Right lobe of liver (tissue), 6 donors: ENCODE data around the gene SV2B. TPM values are rescaled to one million over a fixed set of nuclear protein-coding genes. Genes with fewer than 3 reads are reported as not detected.

ENCODE experiments used
- ATAC-seq, 4 donors: fragments of 200-7000 bp; cut with Tn5 transposase; one replicate each; pipeline ENCODE4 v1.9.1; 2020; ENCODE audit warnings: mild to moderate bottlenecking in 4 of 4, moderate library complexity in 4 of 4
- DNase-seq, 3 donors: peaks; one replicate each; pipeline ENCODE4 v3.0.0-alpha.2; 2020
- H3K27ac ChIP-seq, 3 donors: fragments of 200-600 bp; one replicate each; pipeline ENCODE4 v1.8.0; 2022
- H3K27me3 ChIP-seq, 2 donors: fragments of 200-600 bp; one replicate each; pipeline ENCODE4 v1.8.0; 2022
- H3K36me3 ChIP-seq, 4 donors: fragments of 200-600 bp; sonication (generic) in 1 of 4; one replicate each; pipeline versions ENCODE4 v1.5.1 to v1.8.0; 2017 to 2022; ENCODE audit warnings: control low read depth in 1 of 4
- H3K4me1 ChIP-seq, 4 donors: fragments of 200-600 bp; sonication (generic) in 1 of 4; one replicate each; pipeline versions ENCODE4 v1.5.1 to v1.8.0; 2017 to 2022; ENCODE audit warnings: control low read depth in 1 of 4
- H3K4me3 ChIP-seq, 3 donors: fragments of 200-600 bp; one replicate each; pipeline ENCODE4 v1.8.0; 2022
- H3K9me3 ChIP-seq, 4 donors: fragments of 200-600 bp; sonication (generic) in 1 of 4; one replicate each; pipeline versions ENCODE4 v1.5.1 to v1.8.0; 2017 to 2022; ENCODE audit warnings: control low read depth in 1 of 4
- POLR2A ChIP-seq: fragments of 450-650 bp; IDR thresholded peaks from one replicate; pipeline ENCODE4 v1.6.1; 2017; ENCODE audit warnings: antibody characterized with exemption, mild to moderate bottlenecking
- WGBS: methylation state at CpG from one replicate; pipeline ENCODE4 v1.1.6; 2018; ENCODE audit warnings: low coverage, low lambda C conversion rate; ENCODE audit not compliant: insufficient coverage; ENCODE audit errors: missing lambda C conversion rate; 5-methylcytosine and 5-hydroxymethylcytosine counted together
- intact Hi-C, 2 donors: fragments of 100-400 bp; cut with DNase I; formaldehyde crosslinking; loops; one replicate each; pipeline versions ENCODE4 v1.11.2 to v1.14.1; 2022
- total RNA-seq, 6 experiments: library from RNA; depleted of rRNA in 2 of 6; stranded (reverse); fragments of >200 nt in 2 of 6; fragmentation: NEBNext Ultra II Directional in 3 of 6; extraction: Animal tissue kit (Norgen Biotek cat#: 25700) in 3 of 6; gene quantifications; one replicate each; pipeline versions ENCODE4 v1.1.0 to v1.2.4, GENCODE V29; 2016 to 2023
- TF ChIP-seq, protein P1 (sequence below), 4 donors: fragments of 200-600 bp in 3 of 4; fragments of 450-650 bp in 1 of 4; IDR thresholded peaks; one replicate each; pipeline versions ENCODE4 v1.5.1 to v1.8.0; 2016 to 2022; ENCODE audit warnings: antibody characterized with exemption in 4 of 4, mild to moderate bottlenecking in 2 of 4
- donor health status: DM: no; HTN: yes; CAD: no.
- donor health status: DM: no; HTN: no; CAD: no.
- donor health status: DM: no; HTN: no; CAD: no.
- donor health status: DM: no; HTN: yes; CAD: no.
- donor health status: DM: no; HTN: yes; CAD: no.

SV2B gene
- total RNA-seq, 6 experiments from 2014 or later: 0.06 to 0.81 (median 0.18) TPM; not detected in 1

- intact Hi-C loops: no loop called here
- no peak overlapping the region for H3K27ac ChIP-seq
- H3K27me3 ChIP-seq: no peaks in the 10 kb centered on the region
- TF ChIP-seq, protein P1, sequence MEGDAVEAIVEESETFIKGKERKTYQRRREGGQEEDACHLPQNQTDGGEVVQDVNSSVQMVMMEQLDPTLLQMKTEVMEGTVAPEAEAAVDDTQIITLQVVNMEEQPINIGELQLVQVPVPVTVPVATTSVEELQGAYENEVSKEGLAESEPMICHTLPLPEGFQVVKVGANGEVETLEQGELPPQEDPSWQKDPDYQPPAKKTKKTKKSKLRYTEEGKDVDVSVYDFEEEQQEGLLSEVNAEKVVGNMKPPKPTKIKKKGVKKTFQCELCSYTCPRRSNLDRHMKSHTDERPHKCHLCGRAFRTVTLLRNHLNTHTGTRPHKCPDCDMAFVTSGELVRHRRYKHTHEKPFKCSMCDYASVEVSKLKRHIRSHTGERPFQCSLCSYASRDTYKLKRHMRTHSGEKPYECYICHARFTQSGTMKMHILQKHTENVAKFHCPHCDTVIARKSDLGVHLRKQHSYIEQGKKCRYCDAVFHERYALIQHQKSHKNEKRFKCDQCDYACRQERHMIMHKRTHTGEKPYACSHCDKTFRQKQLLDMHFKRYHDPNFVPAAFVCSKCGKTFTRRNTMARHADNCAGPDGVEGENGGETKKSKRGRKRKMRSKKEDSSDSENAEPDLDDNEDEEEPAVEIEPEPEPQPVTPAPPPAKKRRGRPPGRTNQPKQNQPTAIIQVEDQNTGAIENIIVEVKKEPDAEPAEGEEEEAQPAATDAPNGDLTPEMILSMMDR (IDR thresholded peaks at IDR 0.05): no peak
- no peak for TF ChIP-seq POLR2A
- DNase-seq (no peak), ATAC-seq (no peak)
- 91% methylated on average over 4 of the region's 4 CpGs for WGBS
- H3K4me3 ChIP-seq: no peak overlapping the region
- no peaks in the 10 kb centered on the region for H3K4me1 ChIP-seq
- H3K9me3 ChIP-seq: no peaks in the 10 kb centered on the region
- no peaks in the 10 kb centered on the region for H3K36me3 ChIP-seq
Observed at GRCh38 chr15:91244919-91245318, 144.9 kb downstream of the SV2B start.

DNA sequence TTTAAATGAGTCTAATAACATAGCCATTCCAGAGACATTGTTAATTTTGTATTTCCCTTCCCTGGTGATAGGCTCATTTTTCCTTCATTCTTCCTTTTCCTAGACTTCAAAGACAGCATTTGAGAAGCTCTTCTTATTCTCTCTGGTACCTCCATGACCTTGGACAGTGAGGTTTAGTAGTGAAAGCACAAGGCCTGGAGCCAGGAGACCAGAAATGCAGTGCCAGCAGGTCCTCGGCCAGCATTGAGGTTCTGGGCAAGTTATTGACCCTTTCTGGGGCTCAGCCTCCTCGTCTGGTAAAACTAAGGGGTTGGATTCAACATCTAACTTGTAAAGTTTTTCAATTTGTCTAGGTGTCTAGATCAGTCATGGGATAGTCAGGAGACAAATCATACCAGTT lies 146.9 kb downstream of the SV2B start:
- 8% methylated on average over 2 of the region's 2 CpGs for WGBS
- no peaks in the 10 kb centered on the region for H3K9me3 ChIP-seq
- H3K4me3 ChIP-seq: no peak overlapping the region
- no peak overlapping the region for H3K27ac ChIP-seq
- no peaks in the 10 kb centered on the region for H3K4me1 ChIP-seq
- H3K27me3 ChIP-seq: no peaks in the 10 kb centered on the region
- DNase-seq: no peak
- no peaks in the 10 kb centered on the region for H3K36me3 ChIP-seq
- peak in 1 of 4 donors; percentile 58 for ATAC-seq
- intact Hi-C loops: no loop called here
- no peak for TF ChIP-seq POLR2A
- TF ChIP-seq, protein P1 (IDR thresholded peaks at IDR 0.05): no peak

DNA sequence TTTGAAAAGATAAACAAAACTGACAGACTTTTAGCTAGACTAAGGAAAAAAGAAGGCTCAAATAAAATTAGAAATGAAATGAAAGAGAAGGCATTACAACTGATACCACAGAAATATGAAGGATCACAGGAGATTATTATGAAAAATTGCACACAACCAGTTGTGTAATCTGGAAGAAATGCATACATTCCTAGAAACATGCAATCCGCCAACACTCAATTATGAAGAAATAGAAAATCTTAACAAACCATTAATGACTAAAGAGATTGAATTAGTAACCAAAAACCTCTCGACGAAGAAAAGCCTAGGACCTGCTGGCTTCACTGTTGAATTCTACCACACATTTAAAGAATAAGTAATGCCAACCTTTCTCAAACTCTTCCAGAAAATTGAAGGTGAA lies 149.5 kb downstream of the SV2B start:
- Histone ChIP-seq H3K4me1 (no peaks in the 10 kb centered on the region), H3K36me3 (no peaks in the 10 kb centered on the region), H3K9me3 (no peaks in the 10 kb centered on the region), H3K27me3 (no peaks in the 10 kb centered on the region), H3K27ac (no peak overlapping the region), H3K4me3 (no peak overlapping the region)
- no peak for ATAC-seq
- TF ChIP-seq POLR2A: no peak
- TF ChIP-seq, protein P1 (IDR thresholded peaks at IDR 0.05): no peak
- 78% methylated on average over 3 of the region's 3 CpGs for WGBS
- intact Hi-C loops: no loop called here
- DNase-seq: no peak

DNA sequence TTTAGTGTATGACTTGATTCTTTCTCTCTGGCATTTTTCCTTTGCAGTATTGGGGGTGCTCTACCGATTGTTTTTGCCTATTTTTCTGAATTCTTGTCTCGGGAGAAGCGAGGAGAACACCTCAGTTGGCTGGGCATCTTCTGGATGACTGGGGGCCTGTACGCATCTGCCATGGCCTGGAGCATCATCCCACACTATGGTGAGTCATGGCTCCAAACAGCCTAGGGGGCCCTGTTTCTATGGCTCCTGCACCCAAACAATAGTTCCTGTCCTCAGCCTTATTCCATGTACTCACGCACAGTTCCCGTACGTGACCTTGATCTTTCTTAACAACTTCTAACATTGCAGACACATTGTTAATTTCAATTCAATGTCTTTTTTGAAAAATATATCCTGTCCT lies 152.3 kb downstream of the SV2B start:
- ATAC-seq: no peak
- no peaks in the 10 kb centered on the region for H3K36me3 ChIP-seq
- intact Hi-C loops: no loop called here
- H3K27me3 ChIP-seq: no peaks in the 10 kb centered on the region
- no peak overlapping the region for H3K4me3 ChIP-seq
- no peak overlapping the region for H3K27ac ChIP-seq
- no peaks in the 10 kb centered on the region for H3K9me3 ChIP-seq
- no peak for TF ChIP-seq POLR2A
- TF ChIP-seq, protein P1 (IDR thresholded peaks at IDR 0.05): no peak
- 76% methylated on average over 6 of the region's 7 CpGs for WGBS
- no peak for DNase-seq
- H3K4me1 ChIP-seq: peaks cover 0 to 7% (median 0%) of the 10 kb centered on the region in 4 donors

GRCh38 chr15:91252756-91253155 lies 152.7 kb downstream of the SV2B start:
- Histone ChIP-seq H3K27me3 (no peaks in the 10 kb centered on the region), H3K4me3 (no peak overlapping the region), H3K27ac (no peak overlapping the region), H3K9me3 (no peaks in the 10 kb centered on the region), H3K4me1 (peaks cover 0 to 7% (median 0%) of the 10 kb centered on the region in 4 donors), H3K36me3 (no peaks in the 10 kb centered on the region)
- intact Hi-C loops: no loop called here
- no peak for ATAC-seq
- TF ChIP-seq POLR2A: no peak
- TF ChIP-seq, protein P1 (IDR thresholded peaks at IDR 0.05): no peak
- WGBS: 72% methylated on average over 2 of the region's 2 CpGs
- no peak for DNase-seq
